NCI-H460 (cell line): ENCODE results near the gene PLEKHM2. TPM values are rescaled to one million over a fixed set of nuclear protein-coding genes. Genes with fewer than 3 reads are reported as not detected.

Experiments used
- DNase-seq: peaks from one replicate; pipeline ENCODE4 v3.0.0-alpha.2; 2016; ENCODE audit warnings: low read depth; ENCODE audit errors: extremely low read depth
- total RNA-seq: library from RNA; depleted of rRNA; stranded (reverse); fragments of >200 nt; shearing (Covaris generic); gene quantifications from 2 replicates; pipeline ENCODE4 v1.2.3, GENCODE V29; 2014

PLEKHM2 gene
- total RNA-seq, 1 experiment from 2014 or later: 20.6 TPM

DNA sequence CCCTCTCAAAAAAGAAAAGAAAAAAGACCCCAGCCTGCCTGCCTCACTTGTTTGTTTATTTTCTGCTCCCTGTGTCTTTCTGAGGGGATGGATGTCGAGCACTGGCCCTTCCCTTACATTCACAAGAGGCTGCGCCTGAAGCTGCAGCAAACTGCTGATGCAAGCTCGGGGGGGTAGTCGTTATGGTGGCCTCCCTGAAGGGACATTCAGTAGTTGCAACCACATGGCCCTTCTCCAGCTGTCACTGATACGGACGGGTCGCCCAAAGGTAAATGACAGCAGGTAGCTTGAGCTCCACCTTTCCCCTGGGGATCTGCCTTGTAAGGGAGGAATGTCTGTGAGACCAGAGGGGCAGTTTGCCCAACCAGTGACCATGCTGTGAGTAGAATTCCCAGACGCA lies 17.7 kb downstream of the PLEKHM2 start:
- DNase-seq: no peak

DNA sequence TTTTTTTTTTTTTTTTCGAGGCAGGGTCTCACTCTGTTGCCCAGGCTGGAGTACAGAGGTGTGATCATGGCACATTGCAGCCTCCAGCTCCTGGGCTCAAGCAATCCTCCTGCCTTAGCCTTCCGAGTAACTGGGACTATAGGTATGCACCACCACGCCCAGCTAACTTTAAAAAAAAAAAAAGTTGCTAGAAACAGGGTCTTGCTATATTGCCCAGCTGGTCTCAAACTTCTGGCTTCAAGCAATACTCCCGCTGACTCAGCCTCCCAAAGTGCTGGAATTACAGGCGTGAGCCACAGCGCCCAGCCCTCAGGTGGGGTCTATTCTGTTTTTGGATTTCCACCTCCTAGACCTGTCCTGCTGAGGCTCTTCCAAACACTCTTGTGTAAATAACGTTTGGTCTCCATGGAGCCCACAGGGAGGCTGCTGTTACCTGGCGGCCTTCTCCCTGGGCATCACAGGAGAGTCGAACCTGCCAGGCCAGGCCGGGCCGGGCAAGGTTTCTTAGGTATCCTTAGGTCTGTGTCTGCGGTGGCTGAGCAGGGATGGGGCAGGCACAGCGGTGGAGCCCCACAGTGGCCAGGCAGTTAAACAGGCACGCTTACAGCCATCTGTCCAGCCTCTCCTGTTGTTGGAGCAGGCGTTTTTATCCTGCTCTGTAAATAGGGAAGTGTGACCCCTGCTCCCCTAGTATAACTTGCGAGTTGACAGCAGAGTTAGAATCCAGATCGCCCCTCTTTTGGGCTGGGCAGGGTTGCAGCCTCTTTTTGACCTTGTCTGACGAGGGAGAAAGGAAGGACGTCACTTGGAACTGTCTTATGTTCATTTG lies 18.8 kb downstream of the PLEKHM2 start:
- no peak for DNase-seq

- DNase-seq: no peak
These were observed 19.4 kb downstream of the PLEKHM2 start for GRCh38 chr1:15703562-15703961.

DNA sequence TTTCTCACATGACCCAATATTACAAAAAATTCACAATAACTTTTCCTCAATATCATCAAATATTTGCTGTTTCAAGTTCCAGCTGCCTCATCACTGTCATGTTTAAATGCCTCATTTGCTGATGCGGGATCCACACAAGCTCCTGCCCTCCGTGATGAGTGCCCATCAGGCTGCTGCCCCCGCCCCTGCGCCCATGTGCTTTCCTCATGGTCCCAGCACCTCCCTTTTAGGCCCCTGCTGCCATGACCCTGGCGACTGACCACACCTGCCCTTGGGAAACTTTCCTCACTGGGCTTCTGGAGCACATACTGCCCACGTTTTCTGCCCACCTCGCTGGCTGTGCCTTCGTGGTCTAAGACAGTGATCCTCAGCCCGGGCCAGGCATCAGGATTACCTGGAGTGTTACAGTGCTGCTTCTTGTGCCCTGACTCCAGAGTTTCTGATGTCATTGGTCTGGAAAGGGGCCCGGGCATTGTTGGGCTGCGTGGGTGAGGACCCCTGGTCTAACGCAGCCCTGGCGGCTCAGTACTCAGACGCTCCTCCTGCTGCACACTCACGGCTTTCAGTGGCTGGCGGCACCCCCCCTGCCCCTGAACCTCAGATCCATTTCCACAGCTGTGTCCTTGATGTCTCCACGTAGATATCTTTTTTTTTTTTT lies 20.5 kb downstream of the PLEKHM2 start:
- no peak for DNase-seq

- DNase-seq: no peak
These were observed 21.1 kb downstream of the PLEKHM2 start for GRCh38 chr1:15705184-15705566.

GRCh38 chr1:15706751-15707150 lies 22.6 kb downstream of the PLEKHM2 start:
- no peak for DNase-seq

- DNase-seq: no peak
These were observed 23.3 kb downstream of the PLEKHM2 start for GRCh38 chr1:15707239-15707925.

DNA sequence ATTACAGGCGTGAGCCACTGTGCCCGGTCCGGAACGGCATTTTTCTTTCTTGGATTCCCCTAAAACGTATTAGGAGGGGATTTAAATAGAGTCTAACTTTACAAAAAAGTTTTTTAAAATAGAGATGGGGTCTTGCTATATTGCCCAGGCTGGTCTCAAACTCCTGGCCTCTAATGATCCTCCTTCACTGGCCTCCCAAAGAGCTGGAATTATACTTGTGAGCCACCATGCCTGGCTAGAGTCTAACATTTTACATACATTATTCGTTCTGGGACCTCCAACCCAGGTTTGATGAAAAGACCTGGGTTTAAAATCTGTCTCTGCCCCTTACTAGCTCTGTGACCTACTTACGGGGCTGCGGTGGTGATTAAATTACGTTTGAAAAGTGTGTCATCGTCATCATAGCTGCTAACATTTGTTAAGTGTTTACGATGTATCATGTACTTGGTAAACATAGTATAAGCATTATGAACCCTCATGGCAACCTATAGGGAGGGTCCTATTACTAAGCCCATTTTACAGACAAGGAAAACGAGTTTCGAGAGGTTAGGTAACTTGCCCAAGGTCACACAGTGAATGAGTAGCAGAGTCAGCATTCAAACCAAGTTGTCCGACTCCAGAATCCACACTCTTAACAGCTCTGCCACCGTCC lies 24.5 kb downstream of the PLEKHM2 start:
- no peak for DNase-seq

GRCh38 chr1:15709226-15709625 lies 25.1 kb downstream of the PLEKHM2 start:
- no peak for DNase-seq

GRCh38 chr1:15712168-15712567 lies 28.0 kb downstream of the PLEKHM2 start:
- no peak for DNase-seq

DNA sequence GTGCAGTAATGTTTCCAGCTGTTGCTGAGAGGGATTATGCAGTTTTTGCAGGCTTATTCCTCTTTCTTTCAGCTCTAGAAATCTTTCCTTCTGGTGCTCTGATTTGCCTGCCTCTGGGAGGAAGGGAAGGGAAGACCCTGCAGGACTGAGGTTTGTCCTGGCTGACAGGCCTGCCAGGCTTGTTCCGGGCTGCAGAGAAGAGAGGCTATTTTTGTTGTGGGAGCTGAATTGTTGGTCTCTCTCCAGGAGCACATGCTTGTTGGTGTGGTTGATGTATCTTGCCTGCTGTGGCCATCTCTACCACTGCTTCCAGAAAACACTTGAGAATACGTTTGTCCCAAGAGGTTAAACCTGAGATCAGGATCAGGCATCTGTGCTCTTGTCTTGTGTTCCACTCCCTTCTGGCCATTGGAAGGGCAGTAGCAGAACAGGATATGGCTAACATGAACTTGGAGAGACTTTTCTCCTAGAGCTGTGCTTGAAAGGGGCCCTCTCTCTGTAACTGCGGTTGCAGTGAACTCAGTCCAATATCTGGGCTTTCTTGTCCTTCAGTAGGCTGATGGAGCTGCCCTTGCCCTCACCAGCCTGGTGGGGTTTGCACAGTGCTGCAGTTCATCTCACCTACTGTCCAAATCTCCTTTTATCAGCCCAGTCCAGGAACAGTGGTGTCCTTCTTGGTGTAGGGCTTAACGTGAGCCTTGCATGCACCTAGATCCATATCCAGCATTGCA lies 30.5 kb downstream of the PLEKHM2 start:
- no peak for DNase-seq

- no peak for DNase-seq
These were observed 33.5 kb downstream of the PLEKHM2 start for GRCh38 chr1:15717418-15718125.

- DNase-seq: no peak
These were observed 34.1 kb downstream of the PLEKHM2 start for GRCh38 chr1:15718199-15718601.

DNA sequence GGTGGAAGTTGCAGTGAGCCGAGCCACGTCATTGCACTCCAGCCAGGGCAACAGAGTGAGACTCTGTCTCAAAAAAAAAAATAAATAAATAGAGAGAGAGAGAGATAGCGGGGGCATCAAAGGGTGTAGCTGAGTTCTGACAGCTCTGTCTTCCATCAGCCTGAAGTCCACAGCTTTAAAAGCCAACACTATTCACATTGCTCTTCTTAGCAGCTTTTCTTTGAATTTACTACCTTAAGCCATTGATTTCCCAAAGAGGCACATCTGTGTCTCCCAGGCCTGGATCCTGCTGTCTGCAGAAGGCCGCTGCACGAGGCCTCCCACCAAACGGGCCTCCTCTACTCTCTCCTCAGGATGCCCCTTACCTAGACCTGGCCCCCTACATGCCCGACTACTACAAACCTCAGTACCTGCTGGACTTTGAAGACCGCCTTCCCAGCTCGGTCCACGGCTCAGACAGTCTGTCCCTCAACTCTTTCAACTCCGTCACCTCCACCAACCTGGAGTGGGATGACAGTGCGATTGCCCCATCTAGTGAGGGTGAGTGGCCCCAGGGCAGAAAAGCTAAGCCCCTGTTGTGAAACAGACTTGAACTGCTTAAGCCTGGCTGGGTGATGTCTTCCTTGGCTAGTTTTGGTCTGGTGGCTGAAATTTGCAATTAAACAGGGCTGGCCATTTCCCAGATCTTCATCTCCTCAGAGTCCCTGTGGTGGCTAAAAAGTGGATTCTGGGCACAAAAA lies 35.4 kb downstream of the PLEKHM2 start:
- no peak for DNase-seq

DNA sequence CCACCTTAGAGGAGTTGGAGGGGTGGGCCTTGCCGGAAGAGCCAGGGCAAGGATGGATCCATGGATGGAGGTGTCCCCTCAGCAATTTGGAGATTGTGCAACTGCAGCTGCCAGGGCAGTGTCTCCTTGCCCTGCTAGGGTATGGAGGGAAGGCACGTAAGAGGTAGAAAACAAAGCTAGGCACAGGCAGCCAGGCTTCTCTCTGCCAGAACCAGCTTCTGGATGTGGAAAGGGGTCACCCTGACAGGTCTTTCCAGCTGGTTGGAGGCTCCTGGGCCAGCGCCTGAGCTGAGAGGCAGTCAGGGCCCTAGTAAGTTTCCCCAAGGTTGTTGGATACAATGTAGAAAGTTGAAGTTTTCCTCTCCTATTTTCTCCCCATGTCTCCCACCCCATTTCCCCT lies 36.7 kb downstream of the PLEKHM2 start:
- DNase-seq: no peak

- no peak for DNase-seq
These were observed 38.3 kb downstream of the PLEKHM2 start for GRCh38 chr1:15722411-15722810.

DNA sequence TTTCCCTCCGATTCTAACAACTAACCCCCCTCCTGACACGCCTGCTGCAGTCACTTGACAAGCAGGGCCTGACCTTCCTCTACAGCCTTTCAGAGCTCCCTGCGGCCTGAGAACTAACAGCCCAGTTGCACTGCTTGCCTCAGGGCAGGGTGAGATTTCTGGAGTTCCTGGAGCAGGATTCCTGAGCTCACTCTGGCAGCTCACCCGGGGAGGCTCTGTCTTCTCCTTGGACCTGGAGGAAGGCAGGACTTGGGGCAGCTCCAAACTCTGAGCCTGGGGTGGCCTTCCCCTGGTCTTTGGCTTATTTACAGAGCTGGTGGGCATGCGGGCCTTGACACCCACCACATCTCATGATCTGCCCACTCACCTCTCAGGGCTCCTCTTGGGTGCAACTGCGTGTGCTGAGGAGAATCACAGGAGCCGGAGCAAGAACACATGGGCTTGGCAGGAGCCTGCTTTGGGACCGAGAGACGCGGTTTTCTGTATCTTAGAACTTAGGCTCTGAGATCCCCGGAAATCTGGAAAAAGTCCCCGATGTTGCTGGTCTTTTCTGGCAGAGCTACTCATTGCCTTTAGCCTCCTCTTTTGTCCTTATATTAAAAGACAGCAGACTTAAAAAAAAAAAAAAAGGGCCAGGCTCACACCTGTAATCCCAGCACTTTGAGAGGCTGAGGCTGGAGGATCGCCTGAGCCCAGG lies 38.9 kb downstream of the PLEKHM2 start:
- no peak for DNase-seq

DNA sequence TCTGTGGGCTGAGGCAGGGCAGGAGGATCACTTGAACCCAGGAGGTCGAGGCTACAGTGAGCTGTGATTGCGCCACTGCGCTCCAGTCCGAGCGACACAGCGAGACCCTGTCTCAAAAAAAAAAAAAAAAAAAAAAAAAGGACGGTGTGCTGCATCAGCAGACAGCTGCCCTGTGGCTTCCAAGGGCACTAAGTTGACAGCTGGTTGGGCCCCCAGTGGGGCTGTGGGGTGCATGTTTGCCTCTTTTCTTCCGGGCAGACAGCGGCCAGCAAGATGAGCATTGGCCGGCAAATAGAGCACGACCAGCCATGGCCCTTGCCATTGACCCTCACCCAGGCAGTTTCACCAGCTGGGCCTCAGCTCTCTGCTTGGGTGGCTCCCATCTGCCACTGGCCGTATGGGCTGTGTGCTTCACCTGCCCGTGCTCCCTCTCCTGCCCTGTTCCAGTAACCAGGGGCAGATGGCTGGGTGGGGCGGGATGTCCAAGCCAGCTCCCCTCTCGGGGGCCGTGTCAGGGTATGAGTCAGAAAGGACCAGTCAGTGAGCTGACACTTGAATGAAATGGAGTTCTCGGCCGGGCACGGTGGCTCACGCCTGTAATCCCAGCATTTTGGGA lies 39.6 kb downstream of the PLEKHM2 start:
- no peak for DNase-seq
